ENCODE results near the gene GJA5. TPM values are rescaled to one million over a fixed set of nuclear protein-coding genes. Genes with fewer than 3 reads are reported as not detected.
"Not testable (repeated sequence)": the region's sequence is repeated elsewhere in the genome, so short reads cannot be mapped to it uniquely, and the experiment has no call there.

Gene GJA5
- total RNA-seq, 1 donor from 2014 or later = not detected

GRCh38 chr1:147736883-147737282 is 23.5 kb downstream of the GJA5 start:
- H3K4me3 ChIP-seq (ENCODE audit: low read depth, low read length) = no peak overlapping the region

GRCh38 chr1:147735423-147735822 is 25.0 kb downstream of the GJA5 start:
- no peaks in the 10 kb centered on the region for H3K36me3 ChIP-seq (ENCODE audit: control insufficient read depth, insufficient read depth, low read length)
- TF ChIP-seq CTCF (IDR thresholded peaks at IDR 0.05; ENCODE audit: insufficient read depth, low read length, severe bottlenecking) = no peak
- DNase-seq (ENCODE audit: low read depth) (no peak), FAIRE-seq (no peak)
- no peak overlapping the region for H3K4me3 ChIP-seq (ENCODE audit: low read depth, low read length)
- no peaks in the 10 kb centered on the region for H3K27me3 ChIP-seq (ENCODE audit: control insufficient read depth, insufficient read depth, low read length)

More at GRCh38 chr1:147736883-147737282, 23.5 kb downstream of the GJA5 start:
- FAIRE-seq = no peak
- H3K36me3 ChIP-seq (ENCODE audit: control insufficient read depth, insufficient read depth, low read length) = no peaks in the 10 kb centered on the region
- no peaks in the 10 kb centered on the region for H3K27me3 ChIP-seq (ENCODE audit: control insufficient read depth, insufficient read depth, low read length)
- no peak for DNase-seq (ENCODE audit: low read depth)
- TF ChIP-seq CTCF (IDR thresholded peaks at IDR 0.05; ENCODE audit: insufficient read depth, low read length, severe bottlenecking) = no peak

- not testable (repeated sequence) for DNase-seq (ENCODE audit: low read depth); H3K27me3 ChIP-seq (ENCODE audit: control insufficient read depth, insufficient read depth, low read length); FAIRE-seq; H3K4me3 ChIP-seq (ENCODE audit: low read depth, low read length); H3K36me3 ChIP-seq (ENCODE audit: control insufficient read depth, insufficient read depth, low read length)
Measured at GRCh38 chr1:147734291-147734841, 26.0 kb downstream of the GJA5 start.

- Histone ChIP-seq H3K36me3 (ENCODE audit: control insufficient read depth, insufficient read depth, low read length) (no peaks in the 10 kb centered on the region), H3K4me3 (ENCODE audit: low read depth, low read length) (no peak overlapping the region), H3K27me3 (ENCODE audit: control insufficient read depth, insufficient read depth, low read length) (no peaks in the 10 kb centered on the region)
- DNase-seq (ENCODE audit: low read depth) (no peak), FAIRE-seq (no peak)
- TF ChIP-seq CTCF (IDR thresholded peaks at IDR 0.05; ENCODE audit: insufficient read depth, low read length, severe bottlenecking) = no peak
Measured at GRCh38 chr1:147729315-147729714, 31.1 kb downstream of the GJA5 start.

GRCh38 chr1:147726168-147726567 is 34.2 kb downstream of the GJA5 start:
- no peak for TF ChIP-seq CTCF (IDR thresholded peaks at IDR 0.05; ENCODE audit: insufficient read depth, low read length, severe bottlenecking)
- DNase-seq (ENCODE audit: low read depth) = no peak
- no peak overlapping the region for H3K4me3 ChIP-seq (ENCODE audit: low read depth, low read length)
- H3K36me3 ChIP-seq (ENCODE audit: control insufficient read depth, insufficient read depth, low read length) = no peaks in the 10 kb centered on the region
- no peaks in the 10 kb centered on the region for H3K27me3 ChIP-seq (ENCODE audit: control insufficient read depth, insufficient read depth, low read length)
- no peak for FAIRE-seq

GRCh38 chr1:147725685-147726084 is 34.7 kb downstream of the GJA5 start:
- H3K27me3 ChIP-seq (ENCODE audit: control insufficient read depth, insufficient read depth, low read length) = no peaks in the 10 kb centered on the region
- DNase-seq (ENCODE audit: low read depth) (no peak), FAIRE-seq (no peak)
- H3K4me3 ChIP-seq (ENCODE audit: low read depth, low read length) = no peak overlapping the region
- H3K36me3 ChIP-seq (ENCODE audit: control insufficient read depth, insufficient read depth, low read length) = no peaks in the 10 kb centered on the region
- TF ChIP-seq CTCF (IDR thresholded peaks at IDR 0.05; ENCODE audit: insufficient read depth, low read length, severe bottlenecking) = no peak
